Glutamatergic neuron (in vitro differentiated cells): ENCODE data around the gene GRIA3. TPM values are rescaled to one million over a fixed set of nuclear protein-coding genes. Genes with fewer than 3 reads are reported as not detected.

ENCODE experiments used
- DNase-seq: peaks from one replicate; pipeline ENCODE4 v3.0.0; 2022
- H3K27ac Mint-ChIP-seq: one replicate; pipeline ENCODE4 v1.8.0; 2020; ENCODE audit warnings: mild to moderate bottlenecking, mixed read lengths, inconsistent platforms; ENCODE audit not compliant: unreplicated experiment
- H3K27me3 Mint-ChIP-seq: one replicate; pipeline ENCODE4 v1.8.0; 2020; ENCODE audit warnings: mild to moderate bottlenecking, moderate library complexity, mixed read lengths, inconsistent platforms; ENCODE audit not compliant: unreplicated experiment
- H3K36me3 Mint-ChIP-seq: one replicate; pipeline ENCODE4 v1.8.0; 2020; ENCODE audit warnings: mild to moderate bottlenecking, mixed read lengths, inconsistent platforms; ENCODE audit not compliant: unreplicated experiment
- H3K4me1 Mint-ChIP-seq: one replicate; pipeline ENCODE4 v1.8.0; 2020; ENCODE audit warnings: mild to moderate bottlenecking, low read depth, mixed read lengths, inconsistent platforms; ENCODE audit not compliant: unreplicated experiment
- H3K4me3 Mint-ChIP-seq: one replicate; pipeline ENCODE4 v1.8.0; 2020; ENCODE audit warnings: mild to moderate bottlenecking, mixed read lengths, inconsistent platforms; ENCODE audit not compliant: unreplicated experiment
- H3K9me3 Mint-ChIP-seq: one replicate; pipeline ENCODE4 v1.8.0; 2020; ENCODE audit warnings: mild to moderate bottlenecking, moderate library complexity, mixed read lengths, inconsistent platforms; ENCODE audit not compliant: unreplicated experiment
- CTCF ChIP-seq: fragments of 200-600 bp; sonication (generic); IDR thresholded peaks from one replicate; pipeline ENCODE4 v1.5.0; 2021; ENCODE audit not compliant: partially characterized antibody, unreplicated experiment
- total RNA-seq: library from RNA; stranded (reverse); fragmentation: NEBNext Ultra II Directional; extraction: Animal tissue kit (Norgen Biotek cat#: 25700); gene quantifications from one replicate; pipeline ENCODE4 v1.2.1, GENCODE V29; 2021; ENCODE audit not compliant: unreplicated experiment

GRIA3 gene
- total RNA-seq, 1 donor from 2014 or later, result 9.7 TPM

GRCh38 chrX:123477673-123478072 is 293.6 kb downstream of the GRIA3 start:
- Mint-ChIP-seq H3K27me3 (peaks cover 2% of the 10 kb centered on the region), H3K4me3 (no peak overlapping the region), H3K27ac (no peak overlapping the region), H3K9me3 (no peaks in the 10 kb centered on the region), H3K4me1 (peaks cover 4% of the 10 kb centered on the region), H3K36me3 (no peaks in the 10 kb centered on the region)
- TF ChIP-seq CTCF, result no peak
- DNase-seq, result no peak

GRCh38 chrX:123481913-123482851 is 298.1 kb downstream of the GRIA3 start:
- Mint-ChIP-seq H3K36me3 (no peaks in the 10 kb centered on the region), H3K27me3 (no peaks in the 10 kb centered on the region), H3K4me3 (no peak overlapping the region), H3K27ac (no peak overlapping the region), H3K9me3 (no peaks in the 10 kb centered on the region), H3K4me1 (peaks cover 4% of the 10 kb centered on the region)
- no peak for TF ChIP-seq CTCF
- DNase-seq, result no peak

- DNase-seq, result no peak
- Mint-ChIP-seq H3K27ac (no peak overlapping the region), H3K4me3 (no peak overlapping the region), H3K27me3 (no peaks in the 10 kb centered on the region), H3K36me3 (no peaks in the 10 kb centered on the region), H3K4me1 (no peaks in the 10 kb centered on the region), H3K9me3 (no peaks in the 10 kb centered on the region)
- TF ChIP-seq CTCF, result no peak
These were observed 302.2 kb downstream of the GRIA3 start for GRCh38 chrX:123486297-123486696.

- no peak for DNase-seq
- no peak overlapping the region for H3K27ac Mint-ChIP-seq
- H3K4me3 Mint-ChIP-seq, result no peak overlapping the region
These were observed 303.2 kb downstream of the GRIA3 start for GRCh38 chrX:123487236-123487635.

More at GRCh38 chrX:123487236-123487635, 303.2 kb downstream of the GRIA3 start:
- Mint-ChIP-seq H3K36me3 (no peaks in the 10 kb centered on the region), H3K9me3 (no peaks in the 10 kb centered on the region), H3K27me3 (no peaks in the 10 kb centered on the region), H3K4me1 (no peaks in the 10 kb centered on the region)
- TF ChIP-seq CTCF, result no peak
